Stimulated activated CD8-positive, alpha-beta memory T cell treated with anti-CD3 and anti-CD28 coated beads, Interleukin-15, amount 100 ng/mL, for 1 hour (primary cell): ENCODE measurements around the gene VENTX.

Source experiments
- DNase-seq: peaks from one replicate; pipeline ENCODE4 v3.0.0-alpha.2; 2020; ENCODE audit warnings: low read depth

Gene VENTX

GRCh38 chr10:133237588-133238465, at the start of gene VENTX:
VENTX (plus strand) TSS chr10:133237855; CDS start chr10:133237915, 60 bp downstream.
- no peak for DNase-seq

GRCh38 chr10:133187906-133188681, 49.6 kb upstream of the VENTX start:
- no peak for DNase-seq

- DNase-seq = no peak
Measured at GRCh38 chr10:133189256-133189655, 48.4 kb upstream of the VENTX start.

GRCh38 chr10:133189726-133190125, 47.9 kb upstream of the VENTX start:
- no peak for DNase-seq

GRCh38 chr10:133190225-133190624, 47.4 kb upstream of the VENTX start:
- DNase-seq = no peak

- no peak for DNase-seq
Measured at GRCh38 chr10:133191651-133192050, 46.0 kb upstream of the VENTX start.

GRCh38 chr10:133194151-133194550, 43.5 kb upstream of the VENTX start:
- no peak for DNase-seq

GRCh38 chr10:133195096-133195495, 42.6 kb upstream of the VENTX start:
- no peak for DNase-seq

- DNase-seq = no peak
Measured at GRCh38 chr10:133195611-133196010, 42.0 kb upstream of the VENTX start.

GRCh38 chr10:133196221-133196915, 41.3 kb upstream of the VENTX start:
- DNase-seq = no peak

- no peak for DNase-seq
Measured at GRCh38 chr10:133196936-133197758, 40.5 kb upstream of the VENTX start.

GRCh38 chr10:133197786-133198185, 39.9 kb upstream of the VENTX start:
- DNase-seq = no peak

GRCh38 chr10:133198206-133198605, 39.4 kb upstream of the VENTX start:
- DNase-seq = no peak

- DNase-seq = no peak
Measured at GRCh38 chr10:133198621-133199487, 38.8 kb upstream of the VENTX start.

- DNase-seq = no peak
Measured at GRCh38 chr10:133199488-133199885, 38.2 kb upstream of the VENTX start.

- DNase-seq = no peak
Measured at GRCh38 chr10:133199992-133200611, 37.6 kb upstream of the VENTX start.

GRCh38 chr10:133200621-133201031, 37.0 kb upstream of the VENTX start:
- no peak for DNase-seq

- no peak for DNase-seq
Measured at GRCh38 chr10:133201151-133201947, 36.3 kb upstream of the VENTX start.
